ENCODE measurements around the gene IL17RB.

The IL17RB gene

GRCh38 chr3:53846134-53846850 lies at the start of gene IL17RB, which contains the start of gene CHDH:
TSS of gene IL17RB (plus strand) at chr3:53846568. CDS start at chr3:53846589, 21 bp downstream.
TSS of gene CHDH (minus strand) at chr3:53846419. CDS start at chr3:53824008, 22,411 bp downstream.
- peak; percentile 1 for DNase-seq (ENCODE audit: low read depth)

DNA sequence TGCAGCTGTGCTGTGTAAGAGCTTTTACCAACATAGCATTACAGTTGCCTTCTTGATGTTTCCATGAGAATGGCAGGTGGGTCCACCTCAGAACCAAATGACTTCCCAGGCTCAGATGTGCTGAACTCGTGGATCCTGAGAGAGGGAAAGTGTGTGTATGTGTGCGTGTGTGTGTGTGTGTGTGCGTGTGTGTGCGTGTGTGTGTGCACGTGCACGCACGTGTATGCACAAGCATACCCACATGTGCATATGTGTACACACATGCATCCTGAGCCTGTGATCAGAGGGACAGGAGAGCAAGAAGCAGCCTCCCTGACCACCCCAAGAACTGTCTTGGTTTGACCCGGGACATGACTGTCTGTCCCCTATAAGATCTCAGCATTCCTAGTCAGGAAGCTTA lies 48.2 kb upstream of the IL17RB start:
- no peak for DNase-seq (ENCODE audit: low read depth)

- no peak for DNase-seq (ENCODE audit: low read depth)
These were observed 47.0 kb upstream of the IL17RB start for GRCh38 chr3:53799338-53799865.

DNA sequence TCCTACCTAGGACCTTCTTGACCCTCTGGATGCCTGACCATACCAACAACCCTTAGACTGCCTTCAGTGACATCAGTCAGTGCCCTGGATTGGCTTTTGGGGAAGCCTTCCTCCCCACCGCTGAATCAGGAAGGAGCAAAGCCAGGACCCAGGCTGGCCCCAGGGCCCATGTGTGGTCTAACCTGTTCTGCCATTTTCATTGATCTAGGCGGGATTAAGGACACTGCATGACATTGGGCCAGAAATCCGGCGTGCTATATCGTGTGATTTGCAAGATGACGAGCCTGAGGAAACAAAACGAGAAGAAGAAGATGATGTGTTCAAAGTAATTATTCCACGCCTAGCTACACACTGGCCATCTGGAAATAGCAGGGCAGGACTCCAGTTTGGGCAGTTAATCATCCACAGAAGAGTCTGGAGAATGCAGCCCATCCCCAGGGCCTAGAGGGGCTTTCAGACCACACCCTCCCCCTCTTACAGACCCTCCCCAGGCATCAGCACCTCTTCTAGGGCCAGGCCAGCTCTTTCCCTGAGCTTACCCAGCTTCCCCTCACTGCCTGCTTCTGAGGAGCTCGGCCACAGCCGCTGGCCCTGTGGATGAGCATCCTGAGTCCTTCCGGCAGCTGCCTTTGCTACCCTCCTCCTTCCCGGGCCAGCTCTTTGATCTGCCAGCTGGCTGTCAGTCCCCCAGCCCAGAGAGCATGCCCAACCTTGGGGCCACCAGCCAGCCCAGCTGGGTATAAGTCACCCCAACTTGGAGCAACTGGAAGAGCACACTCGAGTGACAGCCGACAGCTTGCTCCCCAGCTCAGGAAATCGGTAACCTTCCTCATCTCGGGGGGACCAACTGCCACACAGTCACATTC lies 46.1 kb upstream of the IL17RB start:
- DNase-seq (ENCODE audit: low read depth) = no peak

GRCh38 chr3:53801319-53801718 lies 45.0 kb upstream of the IL17RB start:
- DNase-seq (ENCODE audit: low read depth) = no peak

DNA sequence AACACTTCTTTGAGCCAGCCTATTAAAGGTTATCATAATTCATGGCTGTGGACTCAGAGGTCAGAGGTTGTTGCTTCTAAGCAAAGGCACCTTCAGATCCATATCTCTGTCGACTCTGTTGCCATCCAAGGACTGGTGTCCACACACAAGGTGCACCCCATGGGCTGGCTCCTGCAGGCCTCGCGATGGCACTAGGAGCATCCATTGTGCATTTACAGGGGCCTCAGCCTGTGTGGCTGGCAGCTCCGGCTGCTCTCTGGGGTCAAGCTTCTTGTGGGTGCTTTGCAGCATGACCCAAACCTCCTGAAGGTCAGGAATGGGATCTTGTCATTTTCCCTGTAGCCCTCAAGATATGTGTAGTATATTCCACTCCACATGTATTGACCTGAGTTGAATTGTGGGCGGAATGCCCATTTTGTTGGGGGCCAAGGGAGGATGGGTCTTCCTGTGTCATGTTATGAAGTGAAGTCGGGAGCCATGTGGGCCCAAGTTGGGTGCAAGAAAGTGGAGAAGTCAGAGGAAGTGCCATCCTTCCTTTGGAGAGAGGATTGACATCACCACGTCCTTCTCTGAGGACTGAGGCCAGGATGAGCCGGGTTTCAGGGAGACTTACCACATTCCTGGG lies 44.0 kb upstream of the IL17RB start:
- no peak for DNase-seq (ENCODE audit: low read depth)

DNA sequence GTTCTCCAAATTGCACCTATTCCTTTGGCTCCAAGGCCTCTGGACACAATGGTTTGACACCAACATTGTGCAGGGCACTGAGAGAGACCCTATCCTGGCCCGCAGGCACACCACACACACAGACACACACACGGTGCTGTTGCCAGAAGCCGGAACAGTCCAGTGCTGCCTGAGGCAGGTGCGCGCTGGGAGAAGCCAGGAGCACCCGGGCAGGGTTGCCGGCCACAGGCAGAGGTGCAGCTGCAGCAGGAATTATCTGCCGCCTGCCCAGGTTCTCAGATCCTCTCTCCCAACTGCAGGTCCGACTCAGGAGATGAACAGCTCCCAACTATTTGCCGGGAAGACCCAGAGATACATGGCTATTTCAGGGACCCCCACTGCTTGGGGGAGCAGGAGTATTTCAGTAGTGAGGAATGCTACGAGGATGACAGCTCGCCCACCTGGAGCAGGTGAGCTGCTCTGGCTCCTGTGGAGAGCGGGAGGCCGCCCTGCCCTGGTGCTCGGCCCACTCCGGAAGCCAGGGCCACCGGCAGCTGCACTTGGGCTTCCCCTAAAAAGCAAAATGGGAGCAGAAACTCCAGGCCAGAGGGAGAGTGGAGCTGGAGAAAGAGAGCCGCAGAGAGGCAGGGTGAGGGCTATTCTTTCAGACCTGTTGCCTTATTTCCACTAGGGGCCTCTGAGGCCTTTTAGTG lies 43.1 kb upstream of the IL17RB start:
- DNase-seq (ENCODE audit: low read depth) = no peak

- peak; percentile 21 for DNase-seq (ENCODE audit: low read depth)
These were observed 42.3 kb upstream of the IL17RB start for GRCh38 chr3:53803816-53804695.

DNA sequence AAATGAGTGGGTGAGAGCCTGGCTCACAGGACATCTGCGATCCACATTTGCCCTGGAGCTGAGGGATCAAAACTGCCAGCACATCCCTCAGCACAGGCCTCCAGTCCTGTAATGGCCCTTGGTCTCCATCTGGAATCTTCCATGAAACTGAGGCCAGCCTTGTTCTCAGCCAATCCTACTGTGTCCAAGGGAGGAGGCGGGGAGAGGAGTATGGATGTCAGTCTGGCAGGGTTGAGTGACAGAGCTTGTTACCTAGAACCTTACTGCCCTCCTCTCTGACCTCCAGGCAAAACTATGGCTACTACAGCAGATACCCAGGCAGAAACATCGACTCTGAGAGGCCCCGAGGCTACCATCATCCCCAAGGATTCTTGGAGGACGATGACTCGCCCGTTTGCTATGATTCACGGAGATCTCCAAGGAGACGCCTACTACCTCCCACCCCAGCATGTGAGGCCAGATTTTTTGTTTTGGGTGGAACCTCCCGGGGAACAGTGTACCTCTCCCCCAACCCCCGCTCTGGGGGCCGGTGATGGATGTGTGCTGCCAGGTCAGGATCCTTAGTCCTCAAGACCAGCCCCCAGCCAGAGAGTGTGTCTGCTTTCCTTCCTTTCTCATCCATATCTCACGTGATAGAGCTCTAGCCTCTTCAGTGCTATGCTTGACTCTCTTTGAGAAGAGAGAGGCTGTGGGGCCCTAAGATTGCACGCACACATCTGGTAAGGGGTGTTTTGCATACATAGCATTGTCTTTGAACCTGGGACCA lies 41.5 kb upstream of the IL17RB start:
- DNase-seq (ENCODE audit: low read depth) = peak; percentile 64

DNA sequence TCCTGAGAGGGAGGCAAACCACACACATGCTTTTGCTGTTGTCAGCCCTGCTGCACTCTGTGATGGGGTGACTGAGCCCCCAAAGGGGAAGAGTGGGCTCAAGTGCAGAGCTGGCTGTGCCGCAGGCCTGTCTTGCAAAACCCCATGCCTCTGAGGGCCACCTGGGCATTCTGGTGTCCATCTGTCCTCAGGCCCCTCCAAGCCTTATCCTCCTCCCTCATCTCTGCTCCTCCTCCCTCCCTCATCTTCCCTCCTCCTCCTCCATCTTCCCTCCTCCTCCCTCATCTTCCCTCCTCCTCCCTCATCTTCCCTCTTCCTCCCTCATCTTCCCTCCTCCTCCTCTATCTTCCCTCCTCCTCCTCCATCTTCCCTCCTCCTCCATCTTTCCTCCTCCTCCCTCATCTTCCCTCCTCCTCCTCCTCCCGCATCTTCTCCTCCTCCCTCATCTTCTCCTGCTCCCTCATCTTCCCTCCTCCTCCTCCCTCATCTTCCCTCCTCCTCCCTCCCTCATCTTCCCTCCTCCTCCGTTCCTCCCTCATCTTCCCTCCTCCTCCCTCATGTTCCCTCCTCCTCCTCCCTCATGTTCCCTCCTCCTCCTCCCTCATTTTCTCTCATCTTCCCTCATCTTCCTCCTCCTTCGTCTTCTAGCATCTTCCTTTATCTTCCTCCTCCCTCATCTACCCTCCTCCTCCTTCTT lies 40.8 kb upstream of the IL17RB start:
- no peak for DNase-seq (ENCODE audit: low read depth)

GRCh38 chr3:53806182-53807116 lies 39.9 kb upstream of the IL17RB start:
- DNase-seq (ENCODE audit: low read depth) = peak; percentile 69

- no peak for DNase-seq (ENCODE audit: low read depth)
These were observed 39.1 kb upstream of the IL17RB start for GRCh38 chr3:53807117-53807810.

- no peak for DNase-seq (ENCODE audit: low read depth)
These were observed 37.9 kb upstream of the IL17RB start for GRCh38 chr3:53808496-53808895.

DNA sequence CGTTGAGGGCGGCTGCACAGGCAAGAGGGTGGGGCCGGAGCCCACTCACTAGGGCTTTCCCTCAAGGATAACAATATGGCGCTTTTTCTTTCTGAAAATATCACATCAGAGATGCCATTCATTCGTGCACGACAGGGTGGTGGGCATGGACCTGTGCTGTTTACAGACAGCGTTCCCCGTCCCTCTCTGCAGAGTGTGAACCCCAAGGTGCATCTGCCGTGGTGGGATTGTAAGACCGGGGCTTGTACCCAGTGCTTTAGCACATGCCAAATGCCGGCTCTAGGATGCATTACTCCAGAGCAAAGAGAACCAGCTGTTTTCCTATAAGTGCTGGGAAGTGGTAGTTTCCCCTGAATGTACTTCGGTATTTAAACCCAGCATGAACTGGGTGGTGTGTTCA lies 37.1 kb upstream of the IL17RB start:
- no peak for DNase-seq (ENCODE audit: low read depth)

- DNase-seq (ENCODE audit: low read depth) = no peak
These were observed 36.5 kb upstream of the IL17RB start for GRCh38 chr3:53809764-53810400.

GRCh38 chr3:53811143-53811927 lies 35.0 kb upstream of the IL17RB start:
- no peak for DNase-seq (ENCODE audit: low read depth)

All from stromal cell of bone marrow (primary cell).